Right lobe of liver (tissue), 6 donors: Measurements from ENCODE around the gene GRIA1. TPM values are rescaled to one million over a fixed set of nuclear protein-coding genes. Genes with fewer than 3 reads are reported as not detected.

Source experiments
- ATAC-seq, 4 donors: fragments of 200-7000 bp; cut with Tn5 transposase; one replicate each; pipeline ENCODE4 v1.9.1; 2020; ENCODE audit warnings: mild to moderate bottlenecking in 4 of 4, moderate library complexity in 4 of 4
- DNase-seq, 3 donors: peaks; one replicate each; pipeline ENCODE4 v3.0.0-alpha.2; 2020
- H3K27ac ChIP-seq, 3 donors: fragments of 200-600 bp; one replicate each; pipeline ENCODE4 v1.8.0; 2022
- H3K27me3 ChIP-seq, 2 donors: fragments of 200-600 bp; one replicate each; pipeline ENCODE4 v1.8.0; 2022
- H3K36me3 ChIP-seq, 4 donors: fragments of 200-600 bp; sonication (generic) in 1 of 4; one replicate each; pipeline versions ENCODE4 v1.5.1 to v1.8.0; 2017 to 2022; ENCODE audit warnings: control low read depth in 1 of 4
- H3K4me1 ChIP-seq, 4 donors: fragments of 200-600 bp; sonication (generic) in 1 of 4; one replicate each; pipeline versions ENCODE4 v1.5.1 to v1.8.0; 2017 to 2022; ENCODE audit warnings: control low read depth in 1 of 4
- H3K4me3 ChIP-seq, 3 donors: fragments of 200-600 bp; one replicate each; pipeline ENCODE4 v1.8.0; 2022
- H3K9me3 ChIP-seq, 4 donors: fragments of 200-600 bp; sonication (generic) in 1 of 4; one replicate each; pipeline versions ENCODE4 v1.5.1 to v1.8.0; 2017 to 2022; ENCODE audit warnings: control low read depth in 1 of 4
- CTCF ChIP-seq, 4 donors: fragments of 200-600 bp in 3 of 4; fragments of 450-650 bp in 1 of 4; IDR thresholded peaks; one replicate each; pipeline versions ENCODE4 v1.5.1 to v1.8.0; 2016 to 2022; ENCODE audit warnings: antibody characterized with exemption in 4 of 4, mild to moderate bottlenecking in 2 of 4
- POLR2A ChIP-seq: fragments of 450-650 bp; IDR thresholded peaks from one replicate; pipeline ENCODE4 v1.6.1; 2017; ENCODE audit warnings: antibody characterized with exemption, mild to moderate bottlenecking
- WGBS: methylation state at CpG from one replicate; pipeline ENCODE4 v1.1.6; 2018; ENCODE audit warnings: low coverage, low lambda C conversion rate; ENCODE audit not compliant: insufficient coverage; ENCODE audit errors: missing lambda C conversion rate; 5-methylcytosine and 5-hydroxymethylcytosine counted together
- intact Hi-C, 2 donors: fragments of 100-400 bp; cut with DNase I; formaldehyde crosslinking; loops; one replicate each; pipeline versions ENCODE4 v1.11.2 to v1.14.1; 2022
- total RNA-seq, 6 experiments: library from RNA; depleted of rRNA in 2 of 6; stranded (reverse); fragments of >200 nt in 2 of 6; fragmentation: NEBNext Ultra II Directional in 3 of 6; extraction: Animal tissue kit (Norgen Biotek cat#: 25700) in 3 of 6; gene quantifications; one replicate each; pipeline versions ENCODE4 v1.1.0 to v1.2.4, GENCODE V29; 2016 to 2023
- donor health status: DM: no; HTN: yes; CAD: no.
- donor health status: DM: no; HTN: no; CAD: no.
- donor health status: DM: no; HTN: no; CAD: no.
- donor health status: DM: no; HTN: yes; CAD: no.
- donor health status: DM: no; HTN: yes; CAD: no.

GRIA1 gene
- total RNA-seq, 6 experiments from 2014 or later: not detected

GRCh38 chr5:153520137-153520536 lies 29.7 kb downstream of the GRIA1 start:
- Histone ChIP-seq H3K36me3 (no peaks in the 10 kb centered on the region), H3K27ac (no peak overlapping the region), H3K27me3 (no peaks in the 10 kb centered on the region), H3K4me3 (no peak overlapping the region), H3K4me1 (no peaks in the 10 kb centered on the region), H3K9me3 (no peaks in the 10 kb centered on the region)
- no peak for ATAC-seq
- TF ChIP-seq POLR2A (no peak), CTCF (IDR thresholded peaks at IDR 0.05) (no peak)
- WGBS: 70% methylated on average over 1 of the region's 1 CpG
- intact Hi-C loops: no loop called here
- no peak for DNase-seq

DNA sequence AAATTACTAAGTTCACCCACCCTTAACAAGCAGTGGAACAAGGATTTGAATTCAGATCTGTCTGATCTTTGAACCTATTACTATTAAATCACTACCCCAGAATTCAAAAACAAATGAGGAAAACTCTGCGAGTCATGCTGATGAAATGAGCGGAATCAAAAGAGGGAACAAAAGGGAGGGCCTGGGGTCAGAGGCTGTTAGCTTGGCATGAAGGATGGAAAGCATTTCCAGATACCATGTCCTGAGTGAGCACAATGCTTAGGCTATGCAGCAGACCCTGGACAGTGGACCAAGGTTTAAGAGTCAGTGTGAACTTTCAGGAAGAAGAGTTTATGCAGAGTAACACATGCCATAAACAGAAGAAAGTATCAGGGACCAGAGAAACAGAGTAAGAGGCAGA lies 30.5 kb downstream of the GRIA1 start:
- no peak for DNase-seq
- no peak overlapping the region for H3K27ac ChIP-seq
- intact Hi-C loops: no loop called here
- TF ChIP-seq CTCF (IDR thresholded peaks at IDR 0.05) (no peak), POLR2A (no peak)
- no peaks in the 10 kb centered on the region for H3K27me3 ChIP-seq
- no peaks in the 10 kb centered on the region for H3K36me3 ChIP-seq
- 86% methylated on average over 1 of the region's 2 CpGs for WGBS
- ATAC-seq: no peak
- H3K9me3 ChIP-seq: no peaks in the 10 kb centered on the region
- H3K4me3 ChIP-seq: no peak overlapping the region
- H3K4me1 ChIP-seq: no peaks in the 10 kb centered on the region

GRCh38 chr5:153523211-153523610 lies 32.7 kb downstream of the GRIA1 start:
- Histone ChIP-seq H3K4me1 (no peaks in the 10 kb centered on the region), H3K27ac (no peak overlapping the region), H3K27me3 (no peaks in the 10 kb centered on the region), H3K9me3 (no peaks in the 10 kb centered on the region), H3K4me3 (no peak overlapping the region), H3K36me3 (no peaks in the 10 kb centered on the region)
- no peak for DNase-seq
- intact Hi-C loops: no loop called here
- ATAC-seq: no peak
- TF ChIP-seq POLR2A (no peak), CTCF (IDR thresholded peaks at IDR 0.05) (no peak)

GRCh38 chr5:153523831-153524230 lies 33.4 kb downstream of the GRIA1 start:
- WGBS: 40% methylated on average over 4 of the region's 5 CpGs
- Histone ChIP-seq H3K27me3 (no peaks in the 10 kb centered on the region), H3K4me1 (no peaks in the 10 kb centered on the region), H3K36me3 (no peaks in the 10 kb centered on the region), H3K4me3 (no peak overlapping the region), H3K27ac (no peak overlapping the region), H3K9me3 (no peaks in the 10 kb centered on the region)
- intact Hi-C loops: no loop called here
- DNase-seq: no peak
- no peak for ATAC-seq
- TF ChIP-seq POLR2A (no peak), CTCF (IDR thresholded peaks at IDR 0.05) (no peak)

DNA sequence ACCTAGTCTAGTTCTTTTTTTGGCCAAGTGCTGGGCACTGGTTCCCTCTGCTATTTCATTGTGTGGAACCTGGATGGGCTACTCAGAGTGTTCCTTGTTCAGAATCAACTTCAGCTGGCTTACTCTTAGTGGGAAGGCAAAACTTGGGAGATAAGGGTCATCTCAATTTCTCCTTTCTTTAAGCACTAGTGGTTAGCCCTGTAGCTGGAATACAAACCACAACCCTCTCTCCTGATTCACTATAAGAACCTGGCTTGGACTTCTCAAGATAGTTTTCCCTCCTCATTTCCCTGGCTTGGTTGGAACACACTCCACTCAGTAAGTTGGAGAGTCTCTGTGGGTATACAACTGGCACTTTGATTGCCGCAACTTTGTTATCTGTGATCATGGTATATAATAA lies 35.1 kb downstream of the GRIA1 start:
- H3K27ac ChIP-seq: no peak overlapping the region

More for the DNA sequence above, 35.1 kb downstream of the GRIA1 start:
- DNase-seq (no peak), ATAC-seq (no peak)
- TF ChIP-seq POLR2A: no peak
- no peak for TF ChIP-seq CTCF (IDR thresholded peaks at IDR 0.05)
- Histone ChIP-seq H3K4me3 (no peak overlapping the region), H3K27me3 (no peaks in the 10 kb centered on the region), H3K9me3 (no peaks in the 10 kb centered on the region), H3K4me1 (no peaks in the 10 kb centered on the region), H3K36me3 (no peaks in the 10 kb centered on the region)
- 100% methylated on average over 1 of the region's 1 CpG for WGBS
- intact Hi-C loops: no loop called here
